HG02943 (cell line): ENCODE measurements around the gene P2RY4.
A peak's percentile ranks its signal among the peaks of the same experiment; 100 is the strongest.
"Not testable (repeated sequence)": the region's sequence is repeated elsewhere in the genome, so short reads cannot be mapped to it uniquely, and the experiment has no call there.

ENCODE experiments used
- ATAC-seq: cut with Tn5 transposase; IDR thresholded peaks from one replicate; pipeline ENCODE4 v1.9.1; 2021; ENCODE audit warnings: mild to moderate bottlenecking, low read depth, moderate library complexity; ENCODE audit not compliant: unreplicated experiment

P2RY4 gene

GRCh38 chrX:70260104-70260503 is at the start of gene P2RY4:
Gene P2RY4, minus strand, starts transcription at chrX:70260204. Its CDS starts 580 bp downstream, at chrX:70259624.
- no peak for ATAC-seq

DNA sequence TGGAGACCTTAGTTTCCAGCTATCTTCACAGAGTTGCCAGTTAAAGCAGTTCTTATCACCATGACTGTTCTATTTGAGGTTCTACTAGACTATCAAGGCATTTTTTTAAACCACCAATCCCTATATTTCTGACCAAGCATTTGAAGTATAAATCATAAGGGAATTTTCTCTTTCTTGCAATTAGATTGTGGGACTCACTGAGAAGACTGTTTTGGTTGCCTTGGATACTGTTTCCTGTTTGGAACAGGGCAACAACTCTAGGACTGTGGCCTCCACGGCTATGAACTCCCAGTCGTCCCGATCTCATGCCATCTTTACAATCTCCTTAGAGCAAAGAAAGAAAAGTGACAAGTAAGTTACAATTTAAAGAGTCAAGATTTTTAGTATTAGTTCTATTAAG is 41.7 kb upstream of the P2RY4 start:
- ATAC-seq: no peak

DNA sequence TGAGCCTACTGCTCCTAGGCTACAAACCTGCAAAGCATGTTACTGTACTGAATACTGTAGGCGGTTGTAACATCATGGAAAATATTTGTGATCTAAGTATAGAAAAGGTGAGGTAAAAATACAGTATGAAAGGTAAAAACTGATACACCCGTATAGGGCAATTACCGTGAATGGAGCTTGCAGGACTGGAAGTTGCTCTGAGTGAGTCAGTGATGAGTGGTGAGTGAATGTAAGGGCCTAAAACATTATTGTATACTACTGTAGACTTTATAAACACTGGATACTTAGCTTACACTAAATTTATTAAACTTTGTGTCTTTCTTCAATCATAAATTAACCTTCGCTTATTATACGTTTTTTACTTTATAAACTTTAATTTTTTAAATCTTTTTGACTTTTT is 33.6 kb upstream of the P2RY4 start:
- ATAC-seq: no peak

DNA sequence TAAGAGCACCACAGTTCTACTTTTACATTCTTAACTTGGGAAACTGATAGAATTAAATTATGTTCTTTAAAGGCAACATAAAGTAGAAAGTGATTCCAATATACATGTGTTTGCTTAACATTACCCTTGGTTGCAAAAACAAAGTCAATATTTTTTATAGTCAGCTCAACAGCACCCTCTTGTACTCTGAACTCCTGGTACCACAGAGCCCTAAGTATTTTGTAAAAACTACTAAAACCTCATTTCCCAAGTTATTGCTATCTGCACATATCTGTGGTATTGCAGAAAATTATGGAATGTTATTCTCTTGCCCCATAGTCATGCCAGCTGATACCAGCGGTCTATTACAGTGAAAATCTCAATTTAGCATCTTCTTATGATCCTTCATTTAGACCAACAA is 32.8 kb upstream of the P2RY4 start:
- no peak for ATAC-seq

DNA sequence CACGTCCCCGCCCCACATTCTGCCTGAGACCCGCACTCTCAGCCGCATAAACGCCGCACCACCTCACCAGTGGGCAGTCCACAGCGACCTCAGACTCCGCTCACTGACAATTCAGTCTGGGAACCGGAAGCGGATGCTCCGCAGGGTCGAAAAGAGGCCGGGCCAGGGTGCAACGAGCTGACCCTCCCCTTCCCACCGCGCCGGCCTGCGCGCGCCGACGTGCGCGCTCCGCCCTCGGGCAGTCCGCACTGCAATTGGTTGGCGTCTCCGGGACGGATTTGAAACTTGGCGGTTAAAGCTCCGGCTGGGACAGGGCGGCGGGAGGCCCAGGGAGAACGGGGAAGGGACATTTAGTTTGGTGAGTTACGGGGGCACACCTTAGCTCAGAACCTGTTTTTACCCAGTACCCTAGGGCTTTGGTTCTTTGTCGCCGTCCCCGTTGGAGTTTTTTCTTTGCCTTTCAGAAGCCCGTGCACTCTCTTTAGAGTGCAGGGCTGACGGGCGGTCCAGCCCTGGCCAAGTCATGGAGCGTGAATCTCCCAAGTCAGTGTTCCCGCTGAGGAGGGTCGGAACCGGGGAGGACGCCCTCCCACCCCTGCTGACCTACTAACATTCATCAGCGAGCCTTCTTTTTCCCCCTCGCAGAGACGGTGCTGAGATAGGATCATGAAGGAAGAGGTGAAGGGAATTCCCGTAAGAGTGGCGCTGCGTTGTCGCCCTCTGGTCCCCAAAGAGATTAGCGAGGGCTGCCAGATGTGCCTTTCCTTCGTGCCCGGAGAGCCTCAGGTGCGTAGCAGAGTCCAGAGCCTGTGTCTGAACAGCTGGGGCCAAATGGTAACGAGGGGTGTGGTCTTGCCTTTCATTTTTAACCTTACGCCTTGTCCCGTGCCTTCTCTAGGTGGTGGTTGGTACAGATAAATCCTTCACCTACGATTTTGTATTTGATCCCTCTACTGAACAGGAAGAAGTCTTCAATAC is 30.1 kb upstream of the P2RY4 start, which contains the start of the genes KIF4A and PDZD11:
Gene KIF4A, plus strand, starts transcription at position 312 of the 978 bp plus-strand sequence. Its CDS starts 355 bp downstream, at position 667.
Gene PDZD11, minus strand, starts transcription at position 135 of the 978 bp plus-strand sequence. CDS start 586 bp downstream, outside the sequence.
- ATAC-seq: peak; percentile 96

GRCh38 chrX:70289168-70289792 is 29.3 kb upstream of the P2RY4 start:
- ATAC-seq: peak; percentile 23

DNA sequence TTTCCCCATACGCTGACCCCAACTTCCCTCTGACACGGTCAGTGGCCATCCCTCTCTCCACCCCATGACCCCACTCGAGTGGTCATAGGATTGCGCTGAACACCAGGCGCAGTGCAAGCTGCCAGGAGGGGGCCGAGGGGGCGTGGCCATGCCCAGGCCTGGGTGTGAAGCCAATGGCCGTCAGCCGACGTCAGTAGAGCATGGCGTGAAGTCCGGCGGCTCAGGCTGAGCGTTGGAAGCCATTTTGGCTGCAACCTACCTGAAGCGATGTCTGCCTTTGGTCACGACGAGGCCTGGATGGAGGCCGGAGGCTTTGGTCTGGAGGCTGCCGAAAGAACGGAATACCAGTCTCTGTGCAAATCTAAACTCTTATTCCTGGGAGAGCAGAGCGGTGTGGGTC is 21.9 kb upstream of the P2RY4 start, which contains the start of gene RAB41:
Gene RAB41, plus strand, starts transcription at position 222 of the 400 bp plus-strand sequence. Its CDS starts 46 bp downstream, at position 268.
- ATAC-seq: no peak

DNA sequence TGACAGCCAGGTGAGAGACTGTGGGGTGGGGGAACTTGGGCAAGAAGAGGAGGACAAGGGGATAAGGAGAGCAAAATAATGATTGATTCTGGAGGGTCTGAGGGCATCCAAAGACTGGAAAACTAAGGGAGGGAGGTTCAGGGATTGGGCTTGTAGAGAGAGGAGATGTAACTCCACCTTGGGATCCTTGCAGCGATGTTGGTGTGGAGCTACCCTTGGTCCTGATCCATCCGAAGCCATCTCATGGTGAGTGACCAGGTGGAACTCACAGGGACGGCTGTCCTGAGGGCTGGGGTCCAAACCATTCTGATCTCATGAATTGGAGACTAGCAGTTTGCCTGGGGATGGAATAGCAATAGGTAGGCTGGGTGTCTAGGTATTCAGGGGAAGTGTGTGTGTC is 20.6 kb upstream of the P2RY4 start:
- ATAC-seq: no peak

GRCh38 chrX:70279081-70279480 is 19.1 kb upstream of the P2RY4 start:
- no peak for ATAC-seq

- ATAC-seq: not testable (repeated sequence)
These were observed 14.0 kb upstream of the P2RY4 start for GRCh38 chrX:70274029-70274428.

- no peak for ATAC-seq
These were observed 8.0 kb upstream of the P2RY4 start, which contains the start of gene ARR3 for GRCh38 chrX:70268034-70268433. Gene ARR3, plus strand, starts transcription at chrX:70268334. Its CDS starts 1,052 bp downstream, at chrX:70269386.

DNA sequence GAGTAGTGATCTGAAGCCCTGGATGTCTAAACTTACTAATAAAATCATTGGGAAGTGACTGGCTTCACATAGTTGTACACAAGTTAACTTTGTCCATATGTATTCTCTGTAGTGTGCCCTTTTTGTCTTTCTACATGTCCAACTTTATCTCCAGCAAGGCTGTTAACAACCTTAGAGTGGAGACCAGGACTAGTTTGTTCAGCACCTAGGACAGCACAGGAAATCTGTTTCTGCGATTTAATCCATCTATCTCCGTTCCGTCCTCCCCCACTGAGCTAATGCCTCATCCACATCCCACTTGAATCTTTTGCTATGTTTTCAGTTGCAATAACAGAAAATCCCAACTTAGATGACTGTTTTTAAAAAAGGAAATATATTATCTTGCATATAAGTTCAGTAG is 4.8 kb upstream of the P2RY4 start:
- ATAC-seq: no peak

- no peak for ATAC-seq
These were observed 3.1 kb upstream of the P2RY4 start for GRCh38 chrX:70262952-70263567.

- ATAC-seq: no peak
These were observed 2.3 kb downstream of the P2RY4 start for GRCh38 chrX:70257423-70258288.

- ATAC-seq: no peak
These were observed 4.6 kb downstream of the P2RY4 start for GRCh38 chrX:70255452-70255851.

DNA sequence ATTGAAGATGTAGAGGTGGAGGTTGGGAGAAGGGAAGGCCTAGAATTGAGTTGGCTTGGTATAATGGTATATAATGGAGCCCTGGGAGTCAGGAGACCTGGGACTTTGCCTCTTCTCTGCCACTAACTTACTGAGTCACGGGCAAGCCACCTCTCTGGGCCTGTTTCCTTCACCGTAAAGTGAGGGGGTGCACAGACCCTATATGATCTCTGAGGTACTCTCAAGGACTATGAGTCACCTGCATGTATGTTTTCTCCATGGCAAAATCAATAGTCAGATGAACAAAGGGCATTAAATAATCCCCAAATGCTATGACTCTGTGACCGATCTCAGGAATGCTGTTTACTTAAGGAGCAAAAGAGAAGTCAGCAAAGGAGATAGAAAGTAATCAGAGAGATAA is 5.1 kb downstream of the P2RY4 start:
- ATAC-seq: no peak

GRCh38 chrX:70254063-70254400 is 6.0 kb downstream of the P2RY4 start:
- no peak for ATAC-seq

DNA sequence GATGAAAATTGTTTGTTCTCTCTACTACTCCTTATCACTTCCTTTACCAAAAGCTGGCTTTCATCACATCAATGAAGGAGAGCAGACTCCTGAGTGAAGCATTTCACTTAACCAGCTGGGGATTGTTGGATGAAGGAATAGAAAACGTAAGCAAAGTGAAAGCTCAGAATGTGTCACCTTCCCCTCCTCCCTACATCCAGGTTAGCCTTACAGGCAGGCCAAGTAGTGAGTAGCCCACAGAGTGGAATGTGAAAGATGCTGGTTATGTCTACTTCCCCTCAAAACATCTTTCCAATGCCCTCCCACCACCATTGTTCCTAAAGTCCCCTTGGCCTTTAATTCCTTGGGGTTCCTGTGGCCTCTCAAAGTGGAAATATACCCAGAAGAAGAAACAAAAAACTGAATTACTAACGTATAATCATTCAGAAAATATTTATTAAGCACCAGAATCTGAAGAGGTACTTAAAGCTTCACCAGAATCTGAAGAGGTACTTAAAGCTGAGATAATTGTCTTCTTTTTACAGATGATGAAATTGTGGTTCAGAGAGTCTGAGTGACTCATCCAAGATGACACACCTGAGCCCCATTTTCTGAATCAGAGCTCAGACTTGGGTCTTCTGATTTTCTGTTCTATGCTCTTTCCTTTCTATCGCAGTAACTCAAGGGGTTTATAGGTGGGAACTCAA is 6.5 kb downstream of the P2RY4 start:
- no peak for ATAC-seq

GRCh38 chrX:70252491-70252890 is 7.5 kb downstream of the P2RY4 start:
- ATAC-seq: no peak
